Activated naive CD4-positive, alpha-beta T cell treated with anti-CD3 and anti-CD28 coated beads, Interleukin-2, amount 10 ng/mL, durations not matched to agents 7 days and 5 days (primary cell): ENCODE measurements around the gene DDX59.
A peak's percentile ranks its signal among the peaks of the same experiment; 100 is the strongest.

Source experiments
- CTCF ChIA-PET: fragments of 350-600 bp; sonication (Branson Sonifier 250); formaldehyde crosslinking; loops from one replicate; lab custom pipeline; 2021; ENCODE audit warnings: antibody characterized with exemption; lab: Charles Lee
- DNase-seq: peaks from one replicate; pipeline ENCODE4 v3.0.0-alpha.2; 2020
- H3K27ac Mint-ChIP-seq: one replicate; pipeline ENCODE4 v1.8.0; 2021; ENCODE audit warnings: mild to moderate bottlenecking, moderate library complexity, mixed read lengths
- H3K27me3 Mint-ChIP-seq: one replicate; pipeline ENCODE4 v1.8.0; 2021; ENCODE audit warnings: mild to moderate bottlenecking, mixed read lengths
- H3K36me3 Mint-ChIP-seq: one replicate; pipeline ENCODE4 v1.8.0; 2021; ENCODE audit warnings: mixed read lengths
- H3K4me1 Mint-ChIP-seq: one replicate; pipeline ENCODE4 v1.8.0; 2021; ENCODE audit warnings: mixed read lengths
- H3K4me3 Mint-ChIP-seq: one replicate; pipeline ENCODE4 v1.8.0; 2021; ENCODE audit warnings: mild to moderate bottlenecking, moderate library complexity, mixed read lengths
- H3K9me3 Mint-ChIP-seq: one replicate; pipeline ENCODE4 v1.8.0; 2021; ENCODE audit warnings: mixed read lengths

Gene DDX59

DNA sequence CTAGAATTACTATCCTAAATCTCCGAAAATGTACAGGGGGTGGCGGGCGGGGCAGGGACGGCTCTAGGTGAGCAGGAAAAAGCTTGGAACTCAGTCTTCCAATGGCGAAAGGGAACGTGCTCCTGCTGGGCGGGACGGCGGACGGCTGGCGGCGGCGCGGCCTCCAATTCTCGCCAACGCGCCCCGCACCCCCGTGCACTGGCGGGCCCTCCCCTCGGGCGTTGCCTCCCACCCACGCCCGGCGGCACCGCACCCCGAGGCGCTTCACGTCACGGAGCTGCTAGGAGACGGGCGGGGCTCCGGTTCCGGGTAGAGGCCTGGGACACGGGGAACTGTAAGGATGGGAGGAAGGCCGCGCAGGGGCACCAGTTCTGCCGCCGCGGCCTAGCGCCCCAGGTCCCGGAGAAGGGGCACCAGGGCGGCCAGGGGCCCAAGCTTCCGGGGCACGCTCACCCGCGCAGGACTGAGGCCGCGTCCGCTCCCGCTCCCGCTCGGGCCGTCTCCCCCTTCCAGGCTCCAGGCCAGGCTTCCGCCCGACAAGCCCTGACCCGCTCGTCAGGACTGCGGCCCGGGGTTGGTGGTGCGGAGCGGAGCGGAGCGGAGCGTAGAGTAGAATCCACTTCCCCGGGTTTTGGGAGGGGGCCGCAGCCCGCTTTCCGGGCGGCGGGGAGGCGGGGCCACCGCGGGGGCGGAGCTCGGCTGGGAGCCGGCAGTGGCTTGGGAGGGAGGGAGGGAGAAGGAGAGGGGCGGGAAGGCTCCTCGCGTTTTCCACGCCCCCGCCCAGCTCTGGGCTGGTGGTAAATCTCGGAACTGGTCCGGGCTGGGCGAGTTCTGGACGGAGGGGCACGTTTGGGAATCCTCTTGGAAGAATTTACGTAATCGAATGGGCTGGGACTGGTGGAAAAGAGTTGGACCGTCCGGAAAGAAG is at the start of gene DDX59:
TSS of gene DDX59 (minus strand) at position 594 of the 928 bp plus-strand sequence. CDS start 3,167 bp downstream, outside the sequence.
- CTCF ChIA-PET, result interaction anchor here (0.9 to 2.6 kb wide), 6 partner anchors 42 to 132 kb away, joined by 3 to 11 read pairs (median 4); partner anchors contain the start of gene CAMSAP2
- Mint-ChIP-seq H3K4me1 (peaks cover 44% of the 10 kb centered on the region), H3K36me3 (peaks cover 15% of the 10 kb centered on the region), H3K9me3 (no peaks in the 10 kb centered on the region), H3K27ac (peak within 1 kb of the TSS; percentile 90), H3K4me3 (peak within 1 kb of the TSS; percentile 85), H3K27me3 (no peaks in the 10 kb centered on the region)
- peak; percentile 92 for DNase-seq

DNA sequence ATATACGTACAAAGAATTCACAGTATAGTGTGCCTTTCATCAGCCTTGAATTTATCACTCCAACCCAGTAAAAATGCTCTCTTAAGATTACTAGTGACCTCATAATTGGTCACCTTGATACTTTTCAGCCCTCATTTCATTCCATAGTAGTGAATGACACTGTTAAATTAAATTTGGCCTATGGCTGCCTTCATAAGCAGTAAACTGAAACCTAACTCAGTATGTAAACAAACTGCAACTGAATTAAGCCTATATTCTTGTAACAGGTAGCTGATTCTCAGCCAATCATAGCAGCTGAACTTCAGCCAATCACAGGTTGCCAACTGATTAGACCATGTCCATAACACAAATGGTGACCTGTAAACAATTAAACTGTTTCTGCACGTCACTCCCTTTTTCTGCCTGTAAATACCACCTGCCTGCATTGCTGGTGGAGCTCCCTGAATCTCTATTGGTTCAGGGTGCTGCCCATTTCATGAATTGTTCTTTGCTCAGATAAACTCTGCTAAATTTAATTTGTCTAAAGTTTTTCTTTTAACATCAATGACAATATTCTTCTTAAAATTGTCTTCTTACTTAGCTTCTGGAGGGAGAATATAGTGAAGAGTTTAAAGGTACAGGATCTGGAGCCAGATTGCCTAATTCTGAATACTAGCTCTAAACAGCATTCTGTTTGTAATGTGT is 44.9 kb upstream of the DDX59 start:
- peaks cover 3% of the 10 kb centered on the region for H3K4me1 Mint-ChIP-seq
- peaks cover 8% of the 10 kb centered on the region for H3K27me3 Mint-ChIP-seq
- H3K9me3 Mint-ChIP-seq, result no peaks in the 10 kb centered on the region
- no peak for DNase-seq
- H3K27ac Mint-ChIP-seq, result no peak overlapping the region
- H3K4me3 Mint-ChIP-seq, result no peak overlapping the region
- no peaks in the 10 kb centered on the region for H3K36me3 Mint-ChIP-seq
- CTCF ChIA-PET, result interaction anchor here (0.9 kb wide), 1 partner anchor 15 kb away, joined by 3 read pairs; no protein-coding TSS in a partner anchor

DNA sequence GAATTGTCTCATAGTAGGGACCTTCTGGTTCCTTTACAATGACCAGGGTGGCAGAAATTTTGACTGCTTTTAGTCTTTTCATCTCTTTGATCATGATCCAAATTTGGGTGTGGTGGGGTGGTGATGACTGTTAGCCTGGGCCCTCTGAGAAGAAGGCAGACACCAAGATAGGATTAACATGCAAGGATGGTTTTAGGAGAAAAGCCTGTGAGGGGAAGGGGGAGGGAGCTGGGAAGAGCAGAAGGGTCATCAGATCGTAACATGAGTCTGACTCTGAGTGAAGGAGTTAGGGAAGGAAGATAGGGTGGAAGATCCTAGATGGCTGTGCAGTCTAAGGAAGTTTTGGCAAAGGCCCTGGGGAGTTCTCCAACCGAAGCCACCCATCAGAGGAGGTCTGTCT is 40.5 kb upstream of the DDX59 start:
- Mint-ChIP-seq H3K27ac (no peak overlapping the region), H3K27me3 (peaks cover 6% of the 10 kb centered on the region), H3K9me3 (no peaks in the 10 kb centered on the region), H3K4me3 (no peak overlapping the region), H3K36me3 (no peaks in the 10 kb centered on the region), H3K4me1 (no peaks in the 10 kb centered on the region)
- CTCF ChIA-PET, result no interaction called here
- no peak for DNase-seq

DNA sequence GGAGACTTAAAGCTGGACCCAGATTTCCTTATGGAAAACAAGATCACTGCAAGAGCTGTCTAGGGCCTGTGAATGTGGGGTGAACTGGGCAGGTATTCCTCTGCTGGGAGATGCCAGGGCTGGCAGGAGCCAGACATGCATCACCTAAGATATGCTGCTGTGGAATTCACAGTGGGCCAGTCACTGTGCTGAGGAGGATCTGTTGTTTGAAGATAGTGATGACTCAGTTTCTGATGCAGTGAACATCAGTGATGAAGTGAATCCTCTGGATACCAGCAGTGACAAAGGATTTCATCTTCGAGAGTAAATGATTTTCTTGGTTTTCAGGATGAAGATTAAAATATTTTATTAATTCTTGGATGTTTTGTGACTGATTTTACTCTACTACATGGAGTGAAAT is 39.1 kb upstream of the DDX59 start:
- CTCF ChIA-PET, result no interaction called here
- Mint-ChIP-seq H3K36me3 (no peaks in the 10 kb centered on the region), H3K27ac (no peak overlapping the region), H3K4me3 (no peak overlapping the region), H3K4me1 (no peaks in the 10 kb centered on the region), H3K27me3 (peaks cover 6% of the 10 kb centered on the region), H3K9me3 (no peaks in the 10 kb centered on the region)
- no peak for DNase-seq

DNA sequence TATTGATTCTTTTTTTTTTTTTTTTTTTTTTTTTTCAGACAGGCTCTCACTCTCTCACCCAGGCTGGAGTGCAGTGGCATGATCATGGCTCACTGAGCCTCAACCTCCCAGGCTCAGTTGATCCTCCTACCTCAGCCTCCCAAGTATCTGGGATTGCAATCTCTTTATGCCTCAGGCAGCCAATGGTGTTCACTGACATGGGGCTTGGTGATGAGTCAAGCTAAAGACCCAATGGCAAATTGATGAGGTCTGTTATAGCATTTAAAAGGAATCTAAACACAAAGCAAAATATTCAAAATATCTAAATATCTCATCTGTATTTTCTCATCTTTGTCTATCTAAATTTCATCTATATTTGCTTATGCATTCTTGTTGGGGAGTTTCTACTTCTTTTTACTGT is 38.5 kb upstream of the DDX59 start:
- Mint-ChIP-seq H3K27ac (no peak overlapping the region), H3K27me3 (peaks cover 6% of the 10 kb centered on the region), H3K4me1 (no peaks in the 10 kb centered on the region), H3K9me3 (no peaks in the 10 kb centered on the region), H3K36me3 (no peaks in the 10 kb centered on the region), H3K4me3 (no peak overlapping the region)
- DNase-seq, result no peak
- CTCF ChIA-PET, result no interaction called here

DNA sequence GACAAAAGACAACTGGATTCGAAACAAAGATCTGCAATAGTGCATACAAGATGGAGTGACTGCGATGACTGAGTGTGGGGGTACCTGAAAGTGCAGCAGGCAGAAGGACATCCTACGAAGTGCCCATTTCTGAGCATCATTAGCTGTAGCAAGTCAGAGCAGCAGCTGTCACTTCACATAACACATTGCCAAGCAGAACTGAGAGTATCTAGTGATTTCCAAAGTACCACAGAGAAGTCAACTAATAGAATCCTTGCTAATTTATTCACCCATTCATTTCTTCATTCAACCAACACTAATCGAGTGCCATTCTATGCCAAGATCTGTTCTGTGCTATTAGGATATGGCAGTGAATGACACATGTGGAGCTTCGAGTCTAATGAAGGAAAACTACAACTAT is 37.4 kb upstream of the DDX59 start:
- CTCF ChIA-PET, result no interaction called here
- H3K4me1 Mint-ChIP-seq, result no peaks in the 10 kb centered on the region
- no peak overlapping the region for H3K4me3 Mint-ChIP-seq
- H3K27ac Mint-ChIP-seq, result no peak overlapping the region
- no peaks in the 10 kb centered on the region for H3K36me3 Mint-ChIP-seq
- DNase-seq, result no peak
- H3K27me3 Mint-ChIP-seq, result peaks cover 6% of the 10 kb centered on the region
- no peaks in the 10 kb centered on the region for H3K9me3 Mint-ChIP-seq

DNA sequence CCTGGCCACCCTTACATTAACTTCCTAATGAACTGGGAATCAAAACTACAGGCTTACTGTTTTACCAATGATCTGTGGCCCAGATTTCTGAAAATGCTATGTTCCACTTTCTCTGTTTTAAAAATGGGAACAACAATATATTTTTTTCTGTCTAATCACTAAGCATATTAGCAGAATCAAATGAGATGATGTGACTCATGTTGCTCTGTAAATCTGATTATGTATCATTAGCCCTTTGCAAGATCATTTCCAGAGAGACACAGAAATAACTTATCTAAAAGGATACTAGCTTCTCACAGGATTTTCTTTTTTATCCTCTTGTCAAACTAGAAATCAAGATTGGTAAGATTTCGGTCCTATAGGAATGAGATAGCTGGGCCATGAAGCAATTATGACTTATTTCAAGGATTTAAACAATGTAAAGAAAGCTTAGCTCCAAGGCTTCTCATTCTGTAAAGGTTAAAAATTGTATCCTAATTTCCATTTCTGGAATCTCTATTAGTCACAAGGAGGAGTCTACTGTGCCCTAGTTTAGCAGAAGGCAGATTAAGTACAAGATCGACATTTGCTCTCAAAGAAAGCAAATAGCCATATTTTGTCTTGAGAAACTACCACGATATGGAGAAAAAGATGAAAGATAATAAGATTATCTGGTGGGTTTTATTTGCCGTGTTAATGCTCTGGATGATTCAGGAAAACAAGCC is 36.6 kb upstream of the DDX59 start:
- DNase-seq, result no peak
- Mint-ChIP-seq H3K27me3 (peaks cover 6% of the 10 kb centered on the region), H3K36me3 (no peaks in the 10 kb centered on the region), H3K4me3 (no peak overlapping the region), H3K27ac (no peak overlapping the region), H3K4me1 (no peaks in the 10 kb centered on the region), H3K9me3 (no peaks in the 10 kb centered on the region)
- CTCF ChIA-PET, result no interaction called here

DNA sequence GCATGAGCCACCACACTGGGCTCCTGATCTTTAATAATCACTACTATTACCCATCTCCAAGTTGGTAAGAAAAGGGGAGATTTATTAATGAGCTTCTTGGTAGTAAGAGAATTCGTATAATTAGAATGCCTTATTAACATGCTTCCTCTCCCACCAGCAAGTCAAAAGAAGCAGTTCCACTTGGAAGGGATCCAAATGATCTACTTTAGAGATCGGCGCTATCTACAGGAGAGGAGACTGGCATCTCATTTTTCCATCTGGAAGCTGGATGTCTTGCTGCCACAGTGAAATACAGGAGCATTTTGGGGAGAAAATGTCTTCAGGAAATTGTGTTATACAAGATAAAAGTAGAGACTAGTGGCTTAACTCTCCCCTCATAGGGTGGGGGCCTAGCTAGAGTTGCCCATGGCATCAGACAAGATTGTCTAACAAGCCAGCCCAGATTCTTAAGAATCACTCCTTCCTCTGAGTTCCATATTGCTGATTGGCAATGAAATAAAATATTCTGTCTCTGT is 35.3 kb upstream of the DDX59 start:
- no peak for DNase-seq
- CTCF ChIA-PET, result no interaction called here
- H3K36me3 Mint-ChIP-seq, result no peaks in the 10 kb centered on the region

DNA sequence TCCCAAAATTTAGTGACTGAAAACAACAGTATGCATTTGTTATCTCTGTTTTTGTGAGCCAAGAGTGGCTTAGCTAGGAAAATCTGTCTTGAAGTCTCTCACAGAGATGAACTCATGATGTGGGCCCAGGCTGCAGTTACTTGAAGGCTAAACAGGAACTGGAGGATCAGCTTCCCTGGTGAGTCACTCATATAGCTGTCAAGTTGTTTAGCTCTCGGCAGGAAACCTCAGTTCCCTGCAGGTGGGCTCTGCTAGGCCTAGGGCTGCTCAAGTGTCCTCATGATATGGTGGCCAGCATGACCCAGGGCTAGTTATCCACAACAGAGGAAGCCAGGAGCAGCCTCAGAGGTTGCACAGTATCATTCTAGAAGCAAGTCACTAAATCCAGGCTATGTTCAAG is 30.2 kb upstream of the DDX59 start:
- H3K27me3 Mint-ChIP-seq, result peaks cover 4% of the 10 kb centered on the region
- H3K4me3 Mint-ChIP-seq, result no peak overlapping the region
- H3K4me1 Mint-ChIP-seq, result peaks cover 4% of the 10 kb centered on the region
- no peak overlapping the region for H3K27ac Mint-ChIP-seq
- H3K36me3 Mint-ChIP-seq, result no peaks in the 10 kb centered on the region
- CTCF ChIA-PET, result interaction anchor here (0.7 kb wide), 1 partner anchor 78 kb away, joined by 3 read pairs; no protein-coding TSS in a partner anchor
- H3K9me3 Mint-ChIP-seq, result no peaks in the 10 kb centered on the region
- DNase-seq, result peak; percentile 21

More for the DNA sequence above, 35.3 kb upstream of the DDX59 start:
- Mint-ChIP-seq H3K4me3 (no peak overlapping the region), H3K27me3 (peaks cover 6% of the 10 kb centered on the region), H3K27ac (no peak overlapping the region), H3K9me3 (no peaks in the 10 kb centered on the region), H3K4me1 (peaks cover under 1% of the 10 kb centered on the region)

DNA sequence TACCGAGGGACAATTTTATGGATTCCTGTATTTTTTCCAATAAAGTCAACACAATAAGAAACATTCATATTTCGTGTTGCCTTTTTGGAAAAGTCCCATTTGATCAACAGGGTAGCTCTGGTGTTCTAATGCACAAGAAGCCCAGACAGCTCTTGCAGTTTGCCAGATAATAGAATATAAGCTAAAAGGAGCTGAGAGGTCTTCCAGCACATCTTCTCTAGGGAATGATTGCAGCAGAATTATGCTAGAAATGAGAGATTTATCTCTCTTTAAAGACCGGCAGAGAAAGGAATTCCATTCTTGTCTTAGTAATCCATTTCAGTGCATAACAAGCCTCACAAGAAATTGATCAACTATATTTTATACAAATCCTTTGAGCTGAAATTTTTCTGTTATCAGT is 25.0 kb upstream of the DDX59 start:
- Mint-ChIP-seq H3K27ac (no peak overlapping the region), H3K27me3 (peaks cover 11% of the 10 kb centered on the region), H3K4me1 (peaks cover under 1% of the 10 kb centered on the region), H3K4me3 (no peak overlapping the region), H3K36me3 (no peaks in the 10 kb centered on the region), H3K9me3 (no peaks in the 10 kb centered on the region)
- DNase-seq, result no peak
- CTCF ChIA-PET, result no interaction called here

DNA sequence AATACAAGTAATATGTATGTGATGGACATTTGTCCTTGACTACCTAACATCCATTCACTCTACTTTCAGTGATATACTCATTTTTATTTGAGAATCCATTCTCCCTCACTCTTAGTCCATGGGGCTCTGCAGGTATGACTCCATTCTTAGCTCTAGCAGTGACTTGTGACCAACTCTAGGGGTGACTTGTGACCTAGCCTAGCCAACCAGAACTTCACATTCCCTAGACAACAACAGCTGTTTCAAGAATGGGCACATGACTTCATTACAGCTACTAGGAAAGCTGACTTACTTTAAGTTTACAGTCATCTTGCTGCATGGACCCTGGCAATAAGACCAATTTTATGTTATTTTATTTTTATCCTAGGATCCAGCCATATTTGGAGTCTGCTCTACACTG is 23.6 kb upstream of the DDX59 start:
- no peak overlapping the region for H3K27ac Mint-ChIP-seq
- no peaks in the 10 kb centered on the region for H3K36me3 Mint-ChIP-seq
- no peaks in the 10 kb centered on the region for H3K4me1 Mint-ChIP-seq
- no peaks in the 10 kb centered on the region for H3K9me3 Mint-ChIP-seq
- no peak overlapping the region for H3K4me3 Mint-ChIP-seq
- CTCF ChIA-PET, result interaction anchor here (1.6 kb wide), 1 partner anchor 10 kb away, joined by 3 read pairs; no protein-coding TSS in a partner anchor
- peaks cover 11% of the 10 kb centered on the region for H3K27me3 Mint-ChIP-seq
- DNase-seq, result no peak

DNA sequence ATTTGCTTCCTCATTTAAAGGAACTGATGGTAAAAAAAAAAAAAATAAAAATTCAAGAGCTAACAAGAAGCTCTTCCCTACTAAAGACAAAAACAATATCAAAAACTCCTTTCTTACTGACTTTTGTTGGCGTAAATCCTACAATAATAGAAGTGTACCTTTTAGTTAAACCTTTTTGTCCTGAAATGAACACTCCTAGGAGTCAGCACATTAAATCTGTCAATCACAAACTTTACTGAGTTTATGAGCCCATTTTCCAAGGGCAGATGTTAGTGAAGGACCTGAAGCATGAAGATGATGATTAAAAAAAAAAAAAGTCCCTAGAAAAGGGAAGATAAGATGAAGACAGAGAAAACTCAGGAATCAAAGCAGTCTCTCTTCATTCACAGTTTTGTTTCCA is 22.6 kb upstream of the DDX59 start:
- Mint-ChIP-seq H3K9me3 (no peaks in the 10 kb centered on the region), H3K27me3 (peaks cover 6% of the 10 kb centered on the region)
- CTCF ChIA-PET, result interaction anchor here (1.6 kb wide), 1 partner anchor 11 kb away, joined by 3 read pairs; no protein-coding TSS in a partner anchor

DNA sequence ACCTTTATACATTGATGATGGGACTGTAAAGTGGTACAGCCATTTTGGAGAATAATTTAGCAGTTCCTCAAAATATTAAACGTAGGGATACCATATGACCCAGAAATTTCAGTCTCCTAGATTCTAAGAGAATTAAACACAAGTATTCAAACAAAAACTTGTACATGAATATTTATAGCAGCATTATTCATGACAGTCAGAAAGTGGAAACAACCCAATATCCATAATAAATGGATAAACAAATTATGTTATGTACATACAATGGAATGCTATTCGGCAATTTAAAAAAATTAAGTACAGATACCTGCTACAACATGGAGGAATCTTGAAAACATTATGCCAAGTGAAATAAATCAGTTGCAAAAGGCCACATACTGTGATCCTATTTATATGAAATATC is 16.9 kb upstream of the DDX59 start:
- no peaks in the 10 kb centered on the region for H3K27me3 Mint-ChIP-seq
- CTCF ChIA-PET, result no interaction called here
- no peak overlapping the region for H3K4me3 Mint-ChIP-seq
- no peaks in the 10 kb centered on the region for H3K4me1 Mint-ChIP-seq
- no peaks in the 10 kb centered on the region for H3K9me3 Mint-ChIP-seq
- H3K36me3 Mint-ChIP-seq, result no peaks in the 10 kb centered on the region
- DNase-seq, result no peak
- H3K27ac Mint-ChIP-seq, result no peak overlapping the region

More for the DNA sequence above, 22.6 kb upstream of the DDX59 start:
- DNase-seq, result no peak
- H3K4me3 Mint-ChIP-seq, result no peak overlapping the region
- no peaks in the 10 kb centered on the region for H3K4me1 Mint-ChIP-seq
- H3K27ac Mint-ChIP-seq, result no peak overlapping the region
- H3K36me3 Mint-ChIP-seq, result no peaks in the 10 kb centered on the region

DNA sequence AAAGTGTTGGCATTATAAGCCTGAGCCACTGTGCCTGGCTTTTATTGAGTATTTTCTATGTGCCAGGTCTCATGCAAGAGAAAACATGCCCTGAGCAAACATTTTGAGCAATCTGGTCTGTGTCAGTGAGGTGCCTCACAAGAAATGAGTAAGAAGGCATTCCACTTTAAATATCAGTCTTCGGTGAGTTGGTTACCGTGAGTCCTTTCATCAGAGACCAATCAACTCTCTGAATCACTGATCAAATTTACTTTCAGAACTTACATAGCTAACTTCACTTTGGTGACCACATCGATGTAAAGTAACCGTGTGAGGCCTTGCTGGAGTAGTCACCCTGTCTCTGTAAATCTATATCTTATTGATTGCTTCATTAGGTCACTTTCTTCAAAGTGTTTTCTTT is 14.3 kb upstream of the DDX59 start:
- CTCF ChIA-PET, result no interaction called here
- Mint-ChIP-seq H3K9me3 (no peaks in the 10 kb centered on the region), H3K27ac (no peak overlapping the region), H3K4me1 (no peaks in the 10 kb centered on the region), H3K4me3 (no peak overlapping the region), H3K27me3 (no peaks in the 10 kb centered on the region), H3K36me3 (no peaks in the 10 kb centered on the region)
- DNase-seq, result no peak
